Panc1 (cell line): ENCODE data around the gene CIITA. TPM values are rescaled to one million over a fixed set of nuclear protein-coding genes. Genes with fewer than 3 reads are reported as not detected.

ENCODE experiments used
- ATAC-seq: fragments of 200-7000 bp; cut with Tn5 transposase; 2 replicates; pipeline ENCODE4 v1.9.1; 2020; ENCODE audit warnings: mild to moderate bottlenecking, moderate library complexity
- BruUV-seq: library from RNA; stranded (reverse); fragments of 400-500 nt; replicated peaks from 2 replicates; lab custom pipeline; 2021; lab: Mats Ljungman, UMichigan
- CTCF ChIA-PET: fragments of 300-600 bp; sonication (Branson Sonifier 250); formaldehyde crosslinking; loops from one replicate; lab custom pipeline; 2022; ENCODE audit warnings: antibody characterized with exemption; lab: Charles Lee
- POLR2A ChIA-PET: fragments of 300-600 bp; sonication (Branson Sonifier 250); formaldehyde crosslinking; loops from one replicate; lab custom pipeline; 2022; ENCODE audit warnings: antibody characterized with exemption; lab: Charles Lee
- DNase-seq: peaks from one replicate; pipeline ENCODE4 v3.0.0-alpha.2; 2010; ENCODE audit warnings: low read depth, low spot score
- H3K27ac ChIP-seq: 2 replicates; pipeline ENCODE4 v1.5.1; 2011; ENCODE audit warnings: mild to moderate bottlenecking, low read length, inconsistent platforms
- H3K27me3 ChIP-seq: fragments of 200-500 bp; sonication (Bioruptor generic); 2 replicates; pipeline ENCODE4 v1.6.0; 2014; ENCODE audit warnings: low read length, inconsistent platforms; ENCODE audit not compliant: control insufficient read depth, insufficient read depth
- H3K36me3 ChIP-seq: fragments of 200-500 bp; sonication (Bioruptor generic); 2 replicates; pipeline ENCODE4 v1.5.1; 2014; ENCODE audit warnings: inconsistent platforms, mild to moderate bottlenecking, low read length, moderate library complexity; ENCODE audit not compliant: control insufficient read depth, insufficient read depth
- H3K4me1 ChIP-seq: 2 replicates; pipeline ENCODE4 v1.5.1; 2011; ENCODE audit warnings: inconsistent platforms, mild to moderate bottlenecking, low read length, moderate library complexity; ENCODE audit not compliant: control insufficient read depth, insufficient read depth
- H3K4me3 ChIP-seq, 2 experiments: 2 replicates each; pipeline ENCODE4 v1.5.1; 2011 to 2012; ENCODE audit warnings: low read depth in 2 of 2, low read length in 2 of 2, mild to moderate bottlenecking in 2 of 2, inconsistent platforms in 1 of 2, moderate library complexity in 1 of 2
- H3K9me3 ChIP-seq: fragments of 200-500 bp; sonication (Bioruptor generic); 2 replicates; pipeline ENCODE4 v1.5.1; 2014; ENCODE audit warnings: low read depth, mild to moderate bottlenecking, inconsistent platforms, low read length, moderate library complexity; ENCODE audit not compliant: control insufficient read depth, insufficient read depth
- CTCF ChIP-seq: fragments of 450-650 bp; IDR thresholded peaks from 2 replicates; pipeline ENCODE4 v1.5.1; 2017; ENCODE audit warnings: mild to moderate bottlenecking
- POLR2AphosphoS5 ChIP-seq: IDR thresholded peaks from 2 replicates; pipeline ENCODE4 v1.6.1; 2012; ENCODE audit warnings: mild to moderate bottlenecking, low read depth, low read length, moderate library complexity
- REST ChIP-seq, 2 experiments: IDR thresholded peaks; 2 replicates each; pipeline ENCODE4 v1.6.1; 2011 to 2012; ENCODE audit warnings: low read depth in 2 of 2, control low read depth in 1 of 2, low read length in 1 of 2, mild to moderate bottlenecking in 1 of 2, moderate library complexity in 1 of 2; ENCODE audit not compliant: insufficient read depth in 1 of 2
- SIN3A ChIP-seq: IDR thresholded peaks from 2 replicates; pipeline ENCODE4 v1.6.1; 2012; ENCODE audit warnings: low read depth, mild to moderate bottlenecking, low read length, moderate library complexity, borderline replicate concordance; ENCODE audit not compliant: insufficient read depth
- TCF7L2 ChIP-seq: IDR thresholded peaks from 2 replicates; pipeline ENCODE4 v1.6.1; 2011; ENCODE audit warnings: mild to moderate bottlenecking, low read depth, low read length, inconsistent platforms
- in situ Hi-C: cut with HindIII; loops from 2 replicates; pipeline ENCODE4 v1.10.0; 2016; ENCODE audit warnings: low sequenced_read_pairs, low pct_unique_long_range_greater_than_20kb
- intact Hi-C: fragments of 100-400 bp; cut with micrococcal nuclease; formaldehyde crosslinking; loops from one replicate; pipeline ENCODE4 v1.10.0; 2022; ENCODE audit not compliant: unreplicated experiment
- total RNA-seq: library from RNA; stranded (reverse); gene quantifications from one replicate; pipeline ENCODE4 v1.2.1, GENCODE V29; 2021; ENCODE audit not compliant: unreplicated experiment

The CIITA gene
- total RNA-seq, 1 experiment from 2014 or later: 0.41 TPM

GRCh38 chr16:10878644-10879501, 1.9 kb downstream of the CIITA start:
- ChIA-PET POLR2A (interaction anchor here (0.5 kb wide), 1 partner anchor 27 kb away, joined by 3 read pairs; no protein-coding TSS in a partner anchor), CTCF (no interaction called here)
- peak; percentile 66 for ATAC-seq
- intact Hi-C loops (no loop called here), in situ Hi-C loops (no loop called here)
- TF ChIP-seq SIN3A (no peak), POLR2AphosphoS5 (no peak), CTCF (no peak), REST (IDR thresholded peaks at IDR 0.05; ENCODE audit: insufficient read depth in 1 of 2, low read depth in 2 of 2, low read length in 1 of 2) (no peak), TCF7L2 (no peak)
- H3K4me1 ChIP-seq: no peaks in the 10 kb centered on the region
- no peaks in the 10 kb centered on the region for H3K36me3 ChIP-seq
- peak overlapping the region; percentile 33 to 41 for H3K4me3 ChIP-seq
- peaks cover 46% of the 10 kb centered on the region for H3K27me3 ChIP-seq
- no peaks in the 10 kb centered on the region for H3K9me3 ChIP-seq
- DNase-seq: no peak
- H3K27ac ChIP-seq: no peak overlapping the region
- BruUV-seq: no TSS peak

GRCh38 chr16:10879681-10880589, 2.9 kb downstream of the CIITA start:
- intact Hi-C loops: no loop called here
- BruUV-seq: no TSS peak
- ATAC-seq (no peak), DNase-seq (no peak)
- no peak overlapping the region for H3K27ac ChIP-seq
- H3K4me1 ChIP-seq: no peaks in the 10 kb centered on the region
- ChIA-PET CTCF (no interaction called here), POLR2A (interaction anchor here (0.5 kb wide), 1 partner anchor 26 kb away, joined by 3 read pairs; no protein-coding TSS in a partner anchor)
- no peak overlapping the region; a peak in 1 of 4 replicates for H3K4me3 ChIP-seq
- H3K9me3 ChIP-seq: no peaks in the 10 kb centered on the region
- TF ChIP-seq CTCF: no peak
- TF ChIP-seq TCF7L2: no peak
- TF ChIP-seq REST (IDR thresholded peaks at IDR 0.05; ENCODE audit: insufficient read depth in 1 of 2, low read depth in 2 of 2, low read length in 1 of 2): no peak
- TF ChIP-seq SIN3A: no peak
- in situ Hi-C loops: no loop called here
- H3K27me3 ChIP-seq: peaks cover 45% of the 10 kb centered on the region
- no peaks in the 10 kb centered on the region for H3K36me3 ChIP-seq
